Fibroblast of upper back skin (primary cell): ENCODE measurements around the gene ZNF678.
"Not testable (repeated sequence)": the region's sequence is repeated elsewhere in the genome, so short reads cannot be mapped to it uniquely, and the experiment has no call there.

Experiments used
- DNase-seq: peaks from one replicate; pipeline ENCODE4 v3.0.0-alpha.2; 2013

ZNF678 gene

GRCh38 chr1:227563324-227564201 is at the start of gene ZNF678:
TSS of gene ZNF678 (plus strand) at chr1:227563556. CDS start at chr1:227650992, 87,436 bp downstream.
- DNase-seq, result peak; percentile 92

GRCh38 chr1:227518876-227519275 is 44.5 kb upstream of the ZNF678 start:
- no peak for DNase-seq

GRCh38 chr1:227521782-227522181 is 41.6 kb upstream of the ZNF678 start:
- no peak for DNase-seq

- DNase-seq, result no peak
Observed at GRCh38 chr1:227526524-227526923, 36.8 kb upstream of the ZNF678 start.

GRCh38 chr1:227532019-227532619 is 31.2 kb upstream of the ZNF678 start:
- no peak for DNase-seq

GRCh38 chr1:227540170-227541098 is 22.9 kb upstream of the ZNF678 start:
- no peak for DNase-seq

- DNase-seq, result no peak
Observed at GRCh38 chr1:227541129-227541528, 22.2 kb upstream of the ZNF678 start.

- peak; percentile 1 for DNase-seq
Observed at GRCh38 chr1:227541796-227542152, 21.6 kb upstream of the ZNF678 start.

GRCh38 chr1:227542153-227543120 is 20.9 kb upstream of the ZNF678 start:
- DNase-seq, result peak; percentile 82

- DNase-seq, result no peak
Observed at GRCh38 chr1:227543283-227544066, 19.9 kb upstream of the ZNF678 start.

- no peak for DNase-seq
Observed at GRCh38 chr1:227544067-227545050, 19.0 kb upstream of the ZNF678 start.

GRCh38 chr1:227545361-227545760 is 18.0 kb upstream of the ZNF678 start:
- DNase-seq, result no peak

- DNase-seq, result no peak
Observed at GRCh38 chr1:227546059-227546458, 17.3 kb upstream of the ZNF678 start.

GRCh38 chr1:227546598-227547309 is 16.6 kb upstream of the ZNF678 start:
- no peak for DNase-seq

GRCh38 chr1:227547310-227548118 is 15.8 kb upstream of the ZNF678 start:
- no peak for DNase-seq

GRCh38 chr1:227548119-227548397 is 15.3 kb upstream of the ZNF678 start:
- no peak for DNase-seq

- no peak for DNase-seq
Observed at GRCh38 chr1:227548448-227548847, 14.9 kb upstream of the ZNF678 start.

GRCh38 chr1:227549892-227550291 is 13.5 kb upstream of the ZNF678 start:
- DNase-seq, result no peak

GRCh38 chr1:227551881-227552280 is 11.5 kb upstream of the ZNF678 start:
- DNase-seq, result not testable (repeated sequence)
